Uterus (tissue), 2 donors: ENCODE results near the gene TMEM171.

Source experiments
- POLR2A ChIP-seq, 2 donors: fragments of 450-650 bp; IDR thresholded peaks; one replicate each; pipeline ENCODE4 v1.6.1; 2016; ENCODE audit warnings: antibody characterized with exemption in 2 of 2, mild to moderate bottlenecking in 1 of 2, moderate library complexity in 1 of 2
- TF ChIP-seq, protein P1 (sequence below), 4 experiments: fragments of 200-600 bp in 2 of 4; fragments of 450-650 bp in 2 of 4; sonication (generic) in 2 of 4; IDR thresholded peaks; one replicate each; pipeline ENCODE4 v1.5.1; 2016 to 2019; ENCODE audit warnings: antibody characterized with exemption in 4 of 4, mild to moderate bottlenecking in 2 of 4, moderate library complexity in 1 of 4

DNA sequence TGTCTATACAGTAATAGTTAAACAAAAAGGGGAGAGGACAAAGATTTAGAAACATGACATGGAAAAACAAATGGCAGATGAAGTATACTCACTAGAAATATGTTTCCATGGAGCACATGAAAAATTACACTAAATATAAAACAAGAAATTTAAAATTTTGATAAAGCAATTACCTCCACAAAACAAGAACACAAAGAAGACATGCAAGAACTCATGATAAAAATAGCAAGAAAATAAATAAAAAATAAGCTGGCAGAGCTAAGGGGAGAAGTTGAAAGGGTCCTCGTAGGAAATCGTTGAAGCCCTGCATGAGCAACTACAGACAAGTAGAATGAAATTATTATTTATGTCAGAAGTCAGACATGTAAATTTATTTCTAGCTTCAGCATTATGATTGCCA is 22.6 kb upstream of the TMEM171 start:
- TF ChIP-seq POLR2A (IDR thresholded peaks at IDR 0.05), result no peak
- TF ChIP-seq, protein P1, sequence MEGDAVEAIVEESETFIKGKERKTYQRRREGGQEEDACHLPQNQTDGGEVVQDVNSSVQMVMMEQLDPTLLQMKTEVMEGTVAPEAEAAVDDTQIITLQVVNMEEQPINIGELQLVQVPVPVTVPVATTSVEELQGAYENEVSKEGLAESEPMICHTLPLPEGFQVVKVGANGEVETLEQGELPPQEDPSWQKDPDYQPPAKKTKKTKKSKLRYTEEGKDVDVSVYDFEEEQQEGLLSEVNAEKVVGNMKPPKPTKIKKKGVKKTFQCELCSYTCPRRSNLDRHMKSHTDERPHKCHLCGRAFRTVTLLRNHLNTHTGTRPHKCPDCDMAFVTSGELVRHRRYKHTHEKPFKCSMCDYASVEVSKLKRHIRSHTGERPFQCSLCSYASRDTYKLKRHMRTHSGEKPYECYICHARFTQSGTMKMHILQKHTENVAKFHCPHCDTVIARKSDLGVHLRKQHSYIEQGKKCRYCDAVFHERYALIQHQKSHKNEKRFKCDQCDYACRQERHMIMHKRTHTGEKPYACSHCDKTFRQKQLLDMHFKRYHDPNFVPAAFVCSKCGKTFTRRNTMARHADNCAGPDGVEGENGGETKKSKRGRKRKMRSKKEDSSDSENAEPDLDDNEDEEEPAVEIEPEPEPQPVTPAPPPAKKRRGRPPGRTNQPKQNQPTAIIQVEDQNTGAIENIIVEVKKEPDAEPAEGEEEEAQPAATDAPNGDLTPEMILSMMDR (IDR thresholded peaks at IDR 0.05), result no peak
